ENCODE measurements around the gene DIAPH2. TPM values are rescaled to one million over a fixed set of nuclear protein-coding genes. Genes with fewer than 3 reads are reported as not detected.

DIAPH2 gene
- polyA plus RNA-seq, 1 experiment = 3.1 TPM

DNA sequence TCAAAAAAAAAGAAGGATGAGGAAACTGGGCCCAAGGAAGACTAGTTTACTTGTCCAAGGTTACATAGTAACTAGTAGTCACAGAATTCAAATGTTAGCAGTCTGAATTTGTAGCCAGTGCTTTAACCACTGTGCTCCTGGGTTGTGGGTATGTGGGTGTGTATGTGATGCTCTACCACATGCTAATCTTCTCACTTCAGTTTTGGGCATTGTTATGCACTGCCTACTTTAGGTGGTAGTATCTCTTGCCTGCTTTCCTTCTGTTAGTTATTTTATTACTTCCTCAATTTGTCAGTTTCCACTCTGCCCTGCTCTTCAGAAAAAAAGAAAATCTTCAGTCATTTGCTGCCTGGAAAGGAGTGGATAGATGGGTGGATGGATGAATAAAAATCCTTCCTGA, 418.3 kb downstream of the DIAPH2 start:
- CTCF ChIA-PET = no interaction called here
- TF ChIP-seq, protein P1, sequence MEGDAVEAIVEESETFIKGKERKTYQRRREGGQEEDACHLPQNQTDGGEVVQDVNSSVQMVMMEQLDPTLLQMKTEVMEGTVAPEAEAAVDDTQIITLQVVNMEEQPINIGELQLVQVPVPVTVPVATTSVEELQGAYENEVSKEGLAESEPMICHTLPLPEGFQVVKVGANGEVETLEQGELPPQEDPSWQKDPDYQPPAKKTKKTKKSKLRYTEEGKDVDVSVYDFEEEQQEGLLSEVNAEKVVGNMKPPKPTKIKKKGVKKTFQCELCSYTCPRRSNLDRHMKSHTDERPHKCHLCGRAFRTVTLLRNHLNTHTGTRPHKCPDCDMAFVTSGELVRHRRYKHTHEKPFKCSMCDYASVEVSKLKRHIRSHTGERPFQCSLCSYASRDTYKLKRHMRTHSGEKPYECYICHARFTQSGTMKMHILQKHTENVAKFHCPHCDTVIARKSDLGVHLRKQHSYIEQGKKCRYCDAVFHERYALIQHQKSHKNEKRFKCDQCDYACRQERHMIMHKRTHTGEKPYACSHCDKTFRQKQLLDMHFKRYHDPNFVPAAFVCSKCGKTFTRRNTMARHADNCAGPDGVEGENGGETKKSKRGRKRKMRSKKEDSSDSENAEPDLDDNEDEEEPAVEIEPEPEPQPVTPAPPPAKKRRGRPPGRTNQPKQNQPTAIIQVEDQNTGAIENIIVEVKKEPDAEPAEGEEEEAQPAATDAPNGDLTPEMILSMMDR (IDR thresholded peaks at IDR 0.05; ENCODE audit: insufficient read depth, low read depth, low read length) = no peak
- no peaks in the 10 kb centered on the region for H3K27me3 ChIP-seq (ENCODE audit: control insufficient read depth, insufficient read depth, low read length)
- no peak overlapping the region for H3K4me3 ChIP-seq (ENCODE audit: low read depth, low read length)
- no peaks in the 10 kb centered on the region for H3K36me3 ChIP-seq (ENCODE audit: control insufficient read depth, insufficient read depth, low read length)
- POLR2A ChIA-PET = no interaction called here
- DNase-seq (ENCODE audit: low read depth) = no peak

DNA sequence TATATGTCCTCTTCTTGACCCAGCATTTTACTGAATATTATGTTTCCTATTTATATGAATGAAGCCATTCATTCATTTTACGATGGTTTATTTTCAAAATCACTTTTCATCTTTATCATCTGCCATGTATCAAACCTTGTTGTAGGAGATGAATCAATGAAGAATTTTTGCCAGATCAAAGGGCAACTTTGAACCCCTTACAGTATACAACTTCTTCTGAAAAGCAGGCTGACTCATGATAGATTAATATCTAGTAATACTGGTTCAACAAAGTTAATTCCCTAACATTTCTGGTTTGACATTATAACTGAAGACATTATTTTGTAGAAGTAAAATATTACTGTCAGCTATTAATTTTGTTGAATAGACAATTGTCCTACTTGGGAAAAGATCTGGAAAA, 425.1 kb downstream of the DIAPH2 start:
- Histone ChIP-seq H3K4me3 (ENCODE audit: low read depth, low read length) (no peak overlapping the region), H3K27me3 (ENCODE audit: control insufficient read depth, insufficient read depth, low read length) (no peaks in the 10 kb centered on the region), H3K36me3 (ENCODE audit: control insufficient read depth, insufficient read depth, low read length) (no peaks in the 10 kb centered on the region)
- no peak for DNase-seq (ENCODE audit: low read depth)
- ChIA-PET CTCF (no interaction called here), POLR2A (no interaction called here)
- TF ChIP-seq, protein P1 (IDR thresholded peaks at IDR 0.05; ENCODE audit: insufficient read depth, low read depth, low read length) = no peak

DNA sequence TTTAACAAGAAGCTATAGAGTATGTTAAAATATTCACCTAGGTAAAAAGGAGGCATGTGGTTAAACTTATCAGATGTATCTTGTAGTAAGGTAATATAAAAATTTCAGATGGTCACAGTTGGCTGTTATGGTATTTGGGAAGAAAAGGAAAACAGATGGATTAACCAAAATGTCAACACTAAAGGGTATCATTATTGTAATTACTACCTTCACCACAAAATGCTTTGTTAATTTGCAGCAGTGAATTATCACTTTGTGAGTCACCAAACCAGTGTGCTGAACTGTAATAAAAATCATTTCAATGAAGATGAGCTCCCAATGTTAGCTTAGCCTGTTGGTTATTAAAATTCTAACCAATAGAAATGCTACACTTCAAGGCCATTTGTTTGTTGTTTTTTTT, 432.9 kb downstream of the DIAPH2 start:
- POLR2A ChIA-PET = interaction anchor here (0.6 kb wide), 1 partner anchor 18 kb away, joined by 5 read pairs; no protein-coding TSS in a partner anchor
- CTCF ChIA-PET = no interaction called here
- H3K36me3 ChIP-seq (ENCODE audit: control insufficient read depth, insufficient read depth, low read length) = no peaks in the 10 kb centered on the region
- H3K27me3 ChIP-seq (ENCODE audit: control insufficient read depth, insufficient read depth, low read length) = no peaks in the 10 kb centered on the region
- DNase-seq (ENCODE audit: low read depth) = no peak
- TF ChIP-seq, protein P1 (IDR thresholded peaks at IDR 0.05; ENCODE audit: insufficient read depth, low read depth, low read length) = no peak
- no peak overlapping the region for H3K4me3 ChIP-seq (ENCODE audit: low read depth, low read length)

DNA sequence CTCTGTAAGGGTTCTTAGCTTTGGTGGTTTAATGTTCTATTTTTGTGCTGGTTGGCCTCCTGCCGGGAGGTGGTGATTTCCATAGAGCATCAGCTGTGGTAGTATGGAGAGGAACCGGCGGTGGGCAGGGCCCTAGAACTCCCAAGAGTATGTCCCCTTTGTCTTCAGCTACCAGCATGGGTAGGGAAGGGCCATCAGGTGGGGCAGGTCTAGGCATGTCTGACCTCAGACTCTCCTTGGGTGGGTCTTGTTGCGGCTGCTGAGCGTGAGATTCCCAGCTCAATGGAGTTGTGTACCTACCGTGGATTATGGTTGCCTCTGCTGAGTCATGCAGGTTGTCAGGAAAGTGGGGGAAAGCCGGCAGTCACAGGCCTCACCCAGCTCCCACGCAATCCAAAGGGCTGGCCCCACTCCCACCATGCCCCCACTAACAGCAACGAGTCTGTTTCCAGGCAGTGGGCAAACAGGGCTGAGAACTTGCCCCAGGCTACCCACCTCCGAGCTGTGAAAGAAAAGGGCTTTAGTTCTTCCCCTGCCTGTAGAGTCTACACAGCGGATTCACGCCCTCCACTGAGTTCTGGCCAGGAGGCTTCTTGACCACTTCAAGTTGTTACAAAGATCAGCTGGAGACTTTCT, 434.9 kb downstream of the DIAPH2 start:
- no peak for DNase-seq (ENCODE audit: low read depth)
- ChIA-PET CTCF (no interaction called here), POLR2A (no interaction called here)
- Histone ChIP-seq H3K36me3 (ENCODE audit: control insufficient read depth, insufficient read depth, low read length) (no peaks in the 10 kb centered on the region), H3K27me3 (ENCODE audit: control insufficient read depth, insufficient read depth, low read length) (no peaks in the 10 kb centered on the region), H3K4me3 (ENCODE audit: low read depth, low read length) (no peak overlapping the region)
- TF ChIP-seq, protein P1 (IDR thresholded peaks at IDR 0.05; ENCODE audit: insufficient read depth, low read depth, low read length) = no peak

DNA sequence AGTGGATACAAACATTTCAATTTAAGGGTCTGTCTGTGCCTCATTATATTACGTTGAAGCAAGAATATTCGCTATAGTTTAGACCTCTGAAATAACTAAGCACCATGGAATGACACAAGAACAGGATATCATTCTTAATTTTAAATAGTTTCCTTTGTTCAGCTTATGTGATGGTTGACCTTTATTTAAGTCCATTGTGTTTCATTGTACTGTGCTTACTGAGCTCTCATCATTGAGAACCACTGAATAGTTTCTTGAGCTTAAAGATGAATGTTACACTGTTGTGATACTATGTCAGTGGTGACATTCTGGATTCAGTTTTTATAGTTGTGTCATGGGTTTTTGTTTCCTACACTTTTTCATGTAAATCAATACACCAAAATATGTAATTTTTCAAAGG, 438.4 kb downstream of the DIAPH2 start:
- CTCF ChIA-PET = no interaction called here
- Histone ChIP-seq H3K27me3 (ENCODE audit: control insufficient read depth, insufficient read depth, low read length) (no peaks in the 10 kb centered on the region), H3K4me3 (ENCODE audit: low read depth, low read length) (no peak overlapping the region), H3K36me3 (ENCODE audit: control insufficient read depth, insufficient read depth, low read length) (no peaks in the 10 kb centered on the region)
- no peak for DNase-seq (ENCODE audit: low read depth)
- TF ChIP-seq, protein P1 (IDR thresholded peaks at IDR 0.05; ENCODE audit: insufficient read depth, low read depth, low read length) = no peak
- POLR2A ChIA-PET = no interaction called here
